K562 (cell line): Measurements from ENCODE around the gene SH2D7. TPM values are rescaled to one million over a fixed set of nuclear protein-coding genes. Genes with fewer than 3 reads are reported as not detected.
A peak's percentile ranks its signal among the peaks of the same experiment; 100 is the strongest.

ENCODE experiments used
- ATAC-seq: fragments of 200-7000 bp; cut with Tn5 transposase; 3 replicates; pipeline ENCODE4 v1.9.1; 2020; ENCODE audit warnings: moderate library complexity
- BruUV-seq: library from RNA; stranded (reverse); fragments of 400-500 nt; replicated peaks from 2 replicates; lab custom pipeline; 2021; lab: Mats Ljungman, UMichigan
- CTCF ChIA-PET: fragments of 300-600 bp; formaldehyde crosslinking; extraction: SDS; loops from one replicate; lab custom pipeline; 2021; ENCODE audit warnings: low intra/inter-chr PET ratio; lab: Yijun Ruan, JAX
- POLR2A ChIA-PET: fragments of 300-600, 350-650 bp; sonication (Branson Sonifier 250); formaldehyde crosslinking; extraction: SDS; loops from one replicate; lab custom pipeline; 2021; ENCODE audit warnings: antibody characterized with exemption, inconsistent platforms; lab: Yijun Ruan, JAX
- DNase-seq, 4 experiments: peaks; one replicate each; pipeline versions ENCODE4 v3.0.0 to v3.0.0-alpha.2; 2011 to 2018; ENCODE audit warnings: low spot score in 3 of 4, mixed read lengths in 3 of 4; ENCODE audit errors: extremely low read depth in 1 of 4
- FAIRE-seq: peaks from 2 replicates; lab custom pipeline; 2011; peaks lifted over from hg19 to GRCh38; lab: Jason Lieb, UNC
- H2AFZ ChIP-seq: 2 replicates; pipeline ENCODE4 v1.6.0; 2011; ENCODE audit warnings: low read depth, low read length, control low read depth, inconsistent platforms
- H3K27ac ChIP-seq: fragments of 200-600 bp; 3 replicates; pipeline ENCODE4 v1.8.0; 2011; ENCODE audit warnings: low read depth, mild to moderate bottlenecking, control low read depth, inconsistent platforms, low read length, moderate library complexity, mixed read lengths; ENCODE audit errors: extremely low read depth
- H3K27me3 ChIP-seq, 2 experiments: fragments of 300-600 bp in 1 of 2; 2 replicates in 1 of 2; 3 replicates in 1 of 2; pipeline versions ENCODE4 v1.6.0 to v1.8.0; 2011; ENCODE audit warnings: inconsistent platforms in 2 of 2, low read length in 2 of 2, mild to moderate bottlenecking in 1 of 2, mixed read lengths in 1 of 2, moderate library complexity in 1 of 2; ENCODE audit not compliant: control insufficient read depth in 2 of 2, insufficient read depth in 2 of 2
- H3K36me3 ChIP-seq: fragments of 300-600 bp; 3 replicates; pipeline ENCODE4 v1.8.0; 2011; ENCODE audit warnings: mild to moderate bottlenecking, low read length, inconsistent platforms; ENCODE audit not compliant: control insufficient read depth, insufficient read depth
- H3K4me1 ChIP-seq, 2 experiments: fragments of 200-600 bp in 1 of 2; replicated peaks in 1 of 2; 2 replicates in 1 of 2; 3 replicates in 1 of 2; pipeline versions ENCODE4 v1.5.1 to v1.8.0; 2011; ENCODE audit warnings: inconsistent platforms in 2 of 2, low read length in 2 of 2, mild to moderate bottlenecking in 1 of 2, mixed read lengths in 1 of 2, moderate library complexity in 1 of 2; ENCODE audit not compliant: control insufficient read depth in 2 of 2, insufficient read depth in 2 of 2
- H3K4me2 ChIP-seq: 2 replicates; pipeline ENCODE4 v1.6.1; 2011; ENCODE audit warnings: low read length, control low read depth, inconsistent platforms, mixed read lengths; ENCODE audit not compliant: insufficient read depth
- H3K4me3 ChIP-seq: fragments of 200-600 bp; sonication (generic), shearing (Covaris generic); 2 replicates; pipeline ENCODE4 v1.5.1; 2016; ENCODE audit warnings: control low read depth, inconsistent platforms
- H3K79me2 ChIP-seq: fragments of 200-600 bp; 3 replicates; pipeline ENCODE4 v1.8.0; 2011; ENCODE audit warnings: low read length, inconsistent platforms; ENCODE audit not compliant: control insufficient read depth, insufficient read depth
- H3K9ac ChIP-seq, 2 experiments: 2 replicates each; pipeline versions ENCODE4 v1.6.0 to v1.6.1; 2011; ENCODE audit warnings: low read depth in 2 of 2, low read length in 2 of 2, control low read depth in 1 of 2, inconsistent platforms in 1 of 2, mild to moderate bottlenecking in 1 of 2, mixed read lengths in 1 of 2; ENCODE audit not compliant: insufficient read depth in 1 of 2
- H3K9me1 ChIP-seq: one replicate; pipeline ENCODE4 v1.6.0; 2011; ENCODE audit warnings: inconsistent platforms, mild to moderate bottlenecking, low read length, moderate library complexity; ENCODE audit not compliant: control insufficient read depth, insufficient read depth
- H3K9me3 ChIP-seq: replicated peaks from 2 replicates; pipeline ENCODE4 v1.5.1; 2011; ENCODE audit warnings: low read depth, low read length, inconsistent platforms; ENCODE audit not compliant: control insufficient read depth, insufficient read depth
- H4K20me1 ChIP-seq: replicated peaks from 2 replicates; pipeline ENCODE4 v1.6.1; 2011; ENCODE audit warnings: low read length, inconsistent platforms, mixed read lengths; ENCODE audit not compliant: control insufficient read depth, insufficient read depth
- CREM ChIP-seq: IDR thresholded peaks from 2 replicates; pipeline ENCODE4 v1.6.1; 2014; ENCODE audit warnings: antibody characterized with exemption, low read depth
- FOSL1 ChIP-seq: fragments of 200-800 bp; sonication (Bioruptor generic); conservative IDR thresholded peaks from 2 replicates; pipeline ENCODE4 v1.6.1; 2016; ENCODE audit warnings: missing genetic modification characterization, missing compliant biosample characterization
- MAFG ChIP-seq: fragments of 450-650 bp; conservative IDR thresholded peaks from 2 replicates; pipeline ENCODE4 v1.6.1; 2016; ENCODE audit warnings: missing genetic modification characterization, missing compliant biosample characterization
- MEF2A ChIP-seq: IDR thresholded peaks from 2 replicates; pipeline ENCODE4 v1.6.1; 2011; ENCODE audit warnings: low read depth, mild to moderate bottlenecking, low read length, moderate library complexity; ENCODE audit not compliant: control insufficient read depth
- PHF20 ChIP-seq: fragments of 450-650 bp; IDR thresholded peaks from 2 replicates; pipeline ENCODE4 v1.6.1; 2018; ENCODE audit not compliant: partially characterized antibody
- SAFB ChIP-seq: fragments of 200-400 bp; formaldehyde crosslinking; IDR thresholded peaks from 2 replicates; pipeline ENCODE4 v1.6.1; 2017; ENCODE audit warnings: low read depth, low read length, borderline replicate concordance
- ZC3H4 ChIP-seq: sonication (generic); formaldehyde crosslinking; IDR thresholded peaks from 2 replicates; pipeline ENCODE4 v1.9.0; 2021; ENCODE audit warnings: missing genetic modification reagents, borderline replicate concordance
- WGBS: fragments of 100-300 bp; shearing (Covaris generic); methylation state at CpG from one replicate; pipeline ENCODE4 v1.1.6; 2016; ENCODE audit warnings: low coverage, mixed read lengths; ENCODE audit not compliant: insufficient coverage; ENCODE audit errors: missing lambda C conversion rate; 5-methylcytosine and 5-hydroxymethylcytosine counted together
- in situ Hi-C: fragments of 300-500 bp; cut with MboI; formaldehyde crosslinking; loops from 4 replicates; pipeline ENCODE4 v1.15.0; 2018; ENCODE audit warnings: inconsistent platforms, mixed read lengths
- intact Hi-C: fragments of 100-400 bp; cut with micrococcal nuclease; formaldehyde crosslinking; loops from 2 replicates; pipeline ENCODE4 v1.14.2; 2022
- polyA plus RNA-seq, 8 experiments: library from polyadenylated mRNA; depleted of rRNA in 4 of 8; stranded (reverse) in 5 of 8; unstranded in 3 of 8; fragments of >200 nt; fragmentation: Nextera tagmentation in 2 of 8; fragmentation: Illumina TruSeq in 1 of 8; extraction: Ambion mirVana in 2 of 8; extraction: Trizol in 1 of 8; gene quantifications; 2 replicates each; pipeline versions ENCODE4 v1.2.1 to v1.2.3, GENCODE V29; 2011 to 2014; ENCODE audit warnings: inconsistent platforms in 1 of 8, missing spikeins in 1 of 8
- total RNA-seq, 7 experiments: library from RNA; depleted of rRNA in 6 of 7; stranded (reverse); fragments of >200 nt in 6 of 7; fragmentation: Illumina TruSeq in 2 of 7; extraction: Trizol in 2 of 7; gene quantifications; 2 replicates each; pipeline versions ENCODE4 v1.2.1 to v1.2.3, GENCODE V29; 2011 to 2021; ENCODE audit warnings: low replicate concordance in 1 of 7
- TF ChIP-seq, protein P1 (sequence below): fragments of 250-450 bp; sonication (Bioruptor Pico); IDR thresholded peaks from 2 replicates; pipeline ENCODE4 v1.4.0; 2020; ENCODE audit warnings: mild to moderate bottlenecking, moderate library complexity

Gene SH2D7
- total and polyA plus RNA-seq, 9 of the 15 experiments (the other 6 are each of a cell fraction or from before 2014, with no cell fraction given): not detected

DNA sequence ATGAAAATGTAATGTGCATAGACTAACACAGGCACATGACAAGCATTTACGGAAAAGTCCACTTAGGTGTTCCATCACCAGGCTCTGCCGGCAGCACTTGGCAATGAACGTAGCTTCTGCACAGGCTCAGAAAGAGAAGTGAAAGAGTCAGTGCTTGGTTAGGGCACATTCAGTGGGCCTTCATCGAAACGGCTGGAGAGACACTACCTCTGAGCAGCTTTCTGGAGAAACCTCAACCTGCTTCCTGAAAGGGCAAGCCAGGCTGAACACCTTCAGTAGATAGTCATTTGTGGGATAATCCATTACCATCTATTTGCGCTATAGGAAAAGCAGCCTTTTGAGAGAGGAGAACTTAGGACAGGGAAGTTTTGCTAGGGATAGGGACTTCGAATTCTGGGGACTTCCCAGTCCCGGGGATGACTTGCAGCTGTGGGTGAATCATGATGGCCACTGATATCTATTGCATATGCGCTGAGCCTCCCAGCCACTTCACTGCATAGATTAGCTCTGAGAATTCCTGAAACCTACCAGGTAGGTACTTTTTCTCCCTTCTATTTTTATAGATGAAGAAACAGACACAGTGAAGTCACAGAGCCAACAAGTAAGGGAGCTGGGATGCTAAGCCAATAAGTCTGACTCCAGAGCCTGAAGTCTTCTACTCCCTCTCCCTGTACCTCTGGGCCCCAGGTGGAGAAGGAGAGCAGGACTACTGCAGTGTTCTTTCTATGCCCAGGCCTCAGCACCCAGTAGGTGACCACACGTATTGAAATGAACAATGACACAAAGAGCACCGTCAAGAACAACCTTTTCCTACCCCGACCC, 4.2 kb upstream of the SH2D7 start:
- Histone ChIP-seq H3K9me1 (no peaks in the 10 kb centered on the region), H3K4me1 (peaks cover 2 to 3% of the 10 kb centered on the region in 2 experiments; a peak in 1 of 5 replicates)
- CTCF ChIA-PET: no interaction called here
- TF ChIP-seq MEF2A (no peak), FOSL1 (tag) (peak; percentile 38; the same call in 1 of the 2 replicates), SAFB (no peak), PHF20 (no peak), ZC3H4 (CRISPR knock-in tag) (no peak), CREM (no peak), MAFG (tag) (0 out of 2 replicates have a peak, but pooled peaks have one; percentile 4)
- TF ChIP-seq, protein P1, sequence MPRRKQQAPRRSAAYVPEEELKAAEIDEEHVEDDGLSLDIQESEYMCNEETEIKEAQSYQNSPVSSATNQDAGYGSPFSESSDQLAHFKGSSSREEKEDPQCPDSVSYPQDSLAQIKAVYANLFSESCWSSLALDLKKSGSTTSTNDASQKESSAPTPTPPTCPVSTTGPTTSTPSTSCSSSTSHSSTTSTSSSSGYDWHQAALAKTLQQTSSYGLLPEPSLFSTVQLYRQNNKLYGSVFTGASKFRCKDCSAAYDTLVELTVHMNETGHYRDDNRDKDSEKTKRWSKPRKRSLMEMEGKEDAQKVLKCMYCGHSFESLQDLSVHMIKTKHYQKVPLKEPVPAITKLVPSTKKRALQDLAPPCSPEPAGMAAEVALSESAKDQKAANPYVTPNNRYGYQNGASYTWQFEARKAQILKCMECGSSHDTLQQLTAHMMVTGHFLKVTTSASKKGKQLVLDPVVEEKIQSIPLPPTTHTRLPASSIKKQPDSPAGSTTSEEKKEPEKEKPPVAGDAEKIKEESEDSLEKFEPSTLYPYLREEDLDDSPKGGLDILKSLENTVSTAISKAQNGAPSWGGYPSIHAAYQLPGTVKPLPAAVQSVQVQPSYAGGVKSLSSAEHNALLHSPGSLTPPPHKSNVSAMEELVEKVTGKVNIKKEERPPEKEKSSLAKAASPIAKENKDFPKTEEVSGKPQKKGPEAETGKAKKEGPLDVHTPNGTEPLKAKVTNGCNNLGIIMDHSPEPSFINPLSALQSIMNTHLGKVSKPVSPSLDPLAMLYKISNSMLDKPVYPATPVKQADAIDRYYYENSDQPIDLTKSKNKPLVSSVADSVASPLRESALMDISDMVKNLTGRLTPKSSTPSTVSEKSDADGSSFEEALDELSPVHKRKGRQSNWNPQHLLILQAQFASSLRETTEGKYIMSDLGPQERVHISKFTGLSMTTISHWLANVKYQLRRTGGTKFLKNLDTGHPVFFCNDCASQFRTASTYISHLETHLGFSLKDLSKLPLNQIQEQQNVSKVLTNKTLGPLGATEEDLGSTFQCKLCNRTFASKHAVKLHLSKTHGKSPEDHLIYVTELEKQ (CRISPR knock-in tag): no peak
- TF ChIP-seq, all 486 proteins: peak for 2
- POLR2A ChIA-PET: interaction anchor here (0.6 kb wide), 1 partner anchor 791 kb away, joined by 3 read pairs; no protein-coding TSS in a partner anchor
- Histone ChIP-seq H3K9me3 (no peaks in the 10 kb centered on the region), H3K4me2 (no peak overlapping the region), H3K36me3 (no peaks in the 10 kb centered on the region), H3K79me2 (no peaks in the 10 kb centered on the region), H3K27me3 (peaks cover 2 to 22% of the 10 kb centered on the region in 2 experiments; a peak in 2 of 5 replicates), H3K9ac (no peak overlapping the region), H2AFZ (no peak overlapping the region), H4K20me1 (0 out of 2 replicates have a peak, but pooled peaks cover 3% of the 10 kb centered on the region), H3K4me3 (no peak overlapping the region), H3K27ac (no peak overlapping the region)
- DNase-seq (no peak), FAIRE-seq (peak; percentile 19), ATAC-seq (peak; percentile 32; the same call in 1 of the 3 replicates)
- intact Hi-C loops (no loop called here), in situ Hi-C loops (no loop called here)
- 32% methylated on average over 12 of the region's 12 CpGs for WGBS
- BruUV-seq: no TSS peak
